DND-41 (cell line): ENCODE results near the gene TAB2.

Experiments used
- CTCF ChIP-seq: IDR thresholded peaks from 2 replicates; pipeline ENCODE4 v1.5.1; 2012; ENCODE audit warnings: borderline replicate concordance, low read length, moderate library complexity, mild to moderate bottlenecking; ENCODE audit not compliant: poor library complexity, severe bottlenecking; ENCODE audit errors: extremely low read depth
- EZH2 ChIP-seq: IDR thresholded peaks from 3 replicates; pipeline ENCODE4 v1.6.1; 2012; ENCODE audit warnings: borderline replicate concordance, low read depth, mild to moderate bottlenecking, moderate library complexity, low read length, inconsistent platforms; ENCODE audit not compliant: severe bottlenecking

- TF ChIP-seq CTCF (no peak), EZH2 (no peak)
These were observed 142.2 kb downstream of the TAB2 start for GRCh38 chr6:149459761-149460160.
